GM23338 (cell line): ENCODE measurements around the gene ZNF366. TPM values are rescaled to one million over a fixed set of nuclear protein-coding genes. Genes with fewer than 3 reads are reported as not detected.

Experiments used
- ATAC-seq: fragments of 200-7000 bp; cut with Tn5 transposase; 3 replicates; pipeline ENCODE4 v1.9.1; 2020
- DNase-seq: peaks from one replicate; pipeline ENCODE4 v3.0.0-alpha.2; 2015; ENCODE audit warnings: low spot score
- H2AFZ ChIP-seq: fragments of 200-600 bp; sonication (generic); 2 replicates; pipeline ENCODE4 v1.8.0; 2016; ENCODE audit warnings: antibody characterized with exemption, mild to moderate bottlenecking, moderate library complexity
- H3F3A ChIP-seq: fragments of 200-600 bp; sonication (generic); replicated peaks from 2 replicates; pipeline ENCODE4 v1.8.0; 2017; ENCODE audit warnings: antibody characterized with exemption, mixed run types, low read depth
- H3K27ac ChIP-seq: fragments of 200-600 bp; sonication (generic); 2 replicates; pipeline ENCODE4 v1.6.1; 2016; ENCODE audit warnings: low read depth
- H3K27me3 ChIP-seq: fragments of 200-600 bp; sonication (generic); 2 replicates; pipeline ENCODE4 v1.8.0; 2016; ENCODE audit warnings: mild to moderate bottlenecking, mixed run types, moderate library complexity; ENCODE audit not compliant: insufficient read depth
- H3K36me3 ChIP-seq: fragments of 200-600 bp; sonication (generic); 2 replicates; pipeline ENCODE4 v1.8.0; 2016; ENCODE audit warnings: mild to moderate bottlenecking; ENCODE audit not compliant: insufficient read depth
- H3K4me1 ChIP-seq: fragments of 200-600 bp; sonication (generic); 2 replicates; pipeline ENCODE4 v1.8.0; 2016; ENCODE audit warnings: mild to moderate bottlenecking, moderate library complexity; ENCODE audit not compliant: insufficient read depth
- H3K4me2 ChIP-seq: fragments of 200-600 bp; sonication (generic); 2 replicates; pipeline ENCODE4 v1.7.1; 2017; ENCODE audit warnings: mixed run types
- H3K4me3 ChIP-seq: fragments of 200-600 bp; sonication (generic); 2 replicates; pipeline ENCODE4 v1.6.1; 2016; ENCODE audit warnings: mixed run types
- H3K79me2 ChIP-seq: fragments of 200-600 bp; sonication (generic); replicated peaks from 2 replicates; pipeline ENCODE4 v1.8.0; 2017; ENCODE audit warnings: mild to moderate bottlenecking; ENCODE audit not compliant: insufficient read depth
- H3K9me2 ChIP-seq: fragments of 200-600 bp; sonication (generic); 2 replicates; pipeline ENCODE4 v1.8.0; 2017; ENCODE audit not compliant: insufficient read depth
- H4K20me1 ChIP-seq: fragments of 200-600 bp; sonication (generic); replicated peaks from 2 replicates; pipeline ENCODE4 v1.8.0; 2017; ENCODE audit warnings: mild to moderate bottlenecking; ENCODE audit not compliant: insufficient read depth
- H3K27ac Mint-ChIP-seq: 2 replicates; pipeline ENCODE4 v1.8.0; 2020; ENCODE audit warnings: inconsistent platforms, mild to moderate bottlenecking, moderate library complexity, mixed read lengths
- H3K27me3 Mint-ChIP-seq: 3 replicates; pipeline ENCODE4 v1.8.0; 2022; ENCODE audit warnings: low read depth, mild to moderate bottlenecking, moderate library complexity, mixed read lengths, inconsistent platforms; ENCODE audit not compliant: insufficient read depth, poor library complexity
- H3K36me3 Mint-ChIP-seq: 3 replicates; pipeline ENCODE4 v1.8.0; 2021; ENCODE audit warnings: low read depth, mild to moderate bottlenecking, inconsistent platforms, moderate library complexity, mixed read lengths
- H3K4me1 Mint-ChIP-seq: 3 replicates; pipeline ENCODE4 v1.8.0; 2020; ENCODE audit warnings: mild to moderate bottlenecking, inconsistent platforms, mixed read lengths
- H3K4me3 Mint-ChIP-seq: 3 replicates; pipeline ENCODE4 v1.8.0; 2021; ENCODE audit warnings: moderate library complexity, mild to moderate bottlenecking, inconsistent platforms, mixed read lengths
- H3K9me3 Mint-ChIP-seq: 3 replicates; pipeline ENCODE4 v1.8.0; 2020; ENCODE audit warnings: moderate library complexity, mild to moderate bottlenecking, inconsistent platforms, mixed read lengths
- CREB1 ChIP-seq: fragments of 250-450 bp; sonication (Bioruptor Pico); IDR thresholded peaks from 2 replicates; pipeline ENCODE4 v1.5.0; 2020; ENCODE audit warnings: low read depth, mild to moderate bottlenecking, moderate library complexity
- NANOG ChIP-seq: IDR thresholded peaks from 2 replicates; pipeline ENCODE4 v1.6.1; 2016; ENCODE audit warnings: antibody characterized with exemption, borderline replicate concordance
- POLR2AphosphoS5 ChIP-seq: IDR thresholded peaks from 2 replicates; pipeline ENCODE4 v1.6.1; 2016; ENCODE audit warnings: antibody characterized with exemption, low read depth
- STAT1 ChIP-seq: IDR thresholded peaks from one replicate; pipeline ENCODE4 v1.6.1; 2016; ENCODE audit warnings: antibody characterized with exemption; ENCODE audit not compliant: unreplicated experiment
- ZNF114 ChIP-seq: fragments of 250-450 bp; sonication (Bioruptor Pico); IDR thresholded peaks from 2 replicates; pipeline ENCODE4 v1.5.0; 2020; ENCODE audit warnings: mild to moderate bottlenecking, moderate library complexity
- ZNF331 ChIP-seq: fragments of 250-450 bp; sonication (Bioruptor Pico); IDR thresholded peaks from 2 replicates; pipeline ENCODE4 v1.5.0; 2020; ENCODE audit warnings: low read depth, mild to moderate bottlenecking, moderate library complexity
- polyA plus RNA-seq: library from polyadenylated mRNA; unstranded; fragments of >200 nt; fragmentation: Nextera tagmentation; extraction: Ambion mirVana; gene quantifications from 2 replicates; pipeline ENCODE4 v1.2.1, GENCODE V29; 2016
- total RNA-seq: library from RNA; depleted of rRNA; stranded (reverse); fragments of >200 nt; shearing (Covaris generic); gene quantifications from 2 replicates; pipeline ENCODE4 v1.2.3, GENCODE V29; 2014
- TF ChIP-seq, protein P1 (sequence below), 2 experiments: fragments of 200-600 bp in 1 of 2; sonication (generic) in 1 of 2; conservative IDR thresholded peaks; 2 replicates each; pipeline versions ENCODE4 v1.5.1 to v1.6.1; 2016 to 2017; ENCODE audit warnings: antibody characterized with exemption in 2 of 2, low read depth in 2 of 2, mild to moderate bottlenecking in 2 of 2, moderate library complexity in 1 of 2
- TF ChIP-seq, protein P2 (sequence below): IDR thresholded peaks from 2 replicates; pipeline ENCODE4 v1.6.1; 2016; ENCODE audit warnings: antibody characterized with exemption

Gene ZNF366
- total and polyA plus RNA-seq, 2 experiments from 2014 or later = not detected

DNA sequence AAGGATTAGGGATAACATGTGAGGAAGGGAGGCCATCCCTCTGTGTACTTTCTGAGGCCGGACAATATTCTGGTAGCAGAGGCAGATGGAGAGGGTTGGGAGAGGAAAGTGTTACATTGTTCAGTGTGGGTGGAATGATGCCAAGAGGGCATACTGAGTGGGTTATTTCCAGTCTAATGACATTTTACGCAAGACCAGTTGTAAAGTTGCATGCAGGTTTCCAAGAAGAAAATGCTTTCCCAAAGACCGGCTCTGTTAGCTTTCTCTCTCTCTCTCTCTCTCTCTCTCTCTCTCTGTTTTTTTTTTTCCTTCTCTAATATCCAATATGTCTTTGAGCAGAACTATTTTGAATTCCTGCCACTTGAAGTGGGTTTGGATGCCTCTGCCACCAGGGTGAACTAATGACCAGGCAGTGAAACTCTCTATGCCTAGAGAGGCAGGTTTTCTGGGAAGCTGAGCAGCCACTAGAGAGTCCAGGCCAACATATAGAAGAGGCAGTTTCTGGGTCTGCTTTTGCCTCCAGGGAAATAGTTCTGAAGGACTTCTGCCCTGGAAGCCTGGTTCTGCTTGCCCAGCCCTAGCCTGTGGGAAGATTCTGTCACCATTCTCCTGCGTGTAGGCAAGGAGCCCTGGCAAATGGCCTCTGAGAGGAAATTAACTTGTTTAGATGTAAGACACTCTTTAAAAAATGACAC is 24.4 kb upstream of the ZNF366 start:
- no peak overlapping the region for H2AFZ ChIP-seq
- no peaks in the 10 kb centered on the region for H3K9me3 Mint-ChIP-seq
- DNase-seq (no peak), ATAC-seq (no peak)
- no peaks in the 10 kb centered on the region for H3K27me3 Mint-ChIP-seq
- no peaks in the 10 kb centered on the region for H3K27me3 ChIP-seq
- TF ChIP-seq NANOG (no peak), ZNF331 (CRISPR knock-in tag) (no peak), CREB1 (CRISPR knock-in tag) (no peak), POLR2AphosphoS5 (no peak), ZNF114 (CRISPR knock-in tag) (no peak), STAT1 (no peak)
- TF ChIP-seq, protein P1, sequence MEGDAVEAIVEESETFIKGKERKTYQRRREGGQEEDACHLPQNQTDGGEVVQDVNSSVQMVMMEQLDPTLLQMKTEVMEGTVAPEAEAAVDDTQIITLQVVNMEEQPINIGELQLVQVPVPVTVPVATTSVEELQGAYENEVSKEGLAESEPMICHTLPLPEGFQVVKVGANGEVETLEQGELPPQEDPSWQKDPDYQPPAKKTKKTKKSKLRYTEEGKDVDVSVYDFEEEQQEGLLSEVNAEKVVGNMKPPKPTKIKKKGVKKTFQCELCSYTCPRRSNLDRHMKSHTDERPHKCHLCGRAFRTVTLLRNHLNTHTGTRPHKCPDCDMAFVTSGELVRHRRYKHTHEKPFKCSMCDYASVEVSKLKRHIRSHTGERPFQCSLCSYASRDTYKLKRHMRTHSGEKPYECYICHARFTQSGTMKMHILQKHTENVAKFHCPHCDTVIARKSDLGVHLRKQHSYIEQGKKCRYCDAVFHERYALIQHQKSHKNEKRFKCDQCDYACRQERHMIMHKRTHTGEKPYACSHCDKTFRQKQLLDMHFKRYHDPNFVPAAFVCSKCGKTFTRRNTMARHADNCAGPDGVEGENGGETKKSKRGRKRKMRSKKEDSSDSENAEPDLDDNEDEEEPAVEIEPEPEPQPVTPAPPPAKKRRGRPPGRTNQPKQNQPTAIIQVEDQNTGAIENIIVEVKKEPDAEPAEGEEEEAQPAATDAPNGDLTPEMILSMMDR (conservative IDR thresholded peaks at IDR 0.05; ENCODE audit: low read depth in 2 of 2) = no peak
- TF ChIP-seq, protein P2, sequence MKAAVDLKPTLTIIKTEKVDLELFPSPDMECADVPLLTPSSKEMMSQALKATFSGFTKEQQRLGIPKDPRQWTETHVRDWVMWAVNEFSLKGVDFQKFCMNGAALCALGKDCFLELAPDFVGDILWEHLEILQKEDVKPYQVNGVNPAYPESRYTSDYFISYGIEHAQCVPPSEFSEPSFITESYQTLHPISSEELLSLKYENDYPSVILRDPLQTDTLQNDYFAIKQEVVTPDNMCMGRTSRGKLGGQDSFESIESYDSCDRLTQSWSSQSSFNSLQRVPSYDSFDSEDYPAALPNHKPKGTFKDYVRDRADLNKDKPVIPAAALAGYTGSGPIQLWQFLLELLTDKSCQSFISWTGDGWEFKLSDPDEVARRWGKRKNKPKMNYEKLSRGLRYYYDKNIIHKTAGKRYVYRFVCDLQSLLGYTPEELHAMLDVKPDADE = no peak
- no peak overlapping the region for H3K4me2 ChIP-seq
- H3K79me2 ChIP-seq = no peaks in the 10 kb centered on the region
- H3K4me3 Mint-ChIP-seq = no peak overlapping the region
- H3K4me3 ChIP-seq = no peak overlapping the region
- peaks cover 3% of the 10 kb centered on the region for H3K4me1 ChIP-seq
- H4K20me1 ChIP-seq = no peaks in the 10 kb centered on the region
- no peaks in the 10 kb centered on the region for H3K36me3 ChIP-seq
- no peak overlapping the region for H3K27ac Mint-ChIP-seq
- peaks cover 11% of the 10 kb centered on the region for H3K4me1 Mint-ChIP-seq
- no peaks in the 10 kb centered on the region for H3K9me2 ChIP-seq
- H3K36me3 Mint-ChIP-seq = no peaks in the 10 kb centered on the region
- no peak overlapping the region for H3K27ac ChIP-seq
- no peaks in the 10 kb centered on the region for H3F3A ChIP-seq

DNA sequence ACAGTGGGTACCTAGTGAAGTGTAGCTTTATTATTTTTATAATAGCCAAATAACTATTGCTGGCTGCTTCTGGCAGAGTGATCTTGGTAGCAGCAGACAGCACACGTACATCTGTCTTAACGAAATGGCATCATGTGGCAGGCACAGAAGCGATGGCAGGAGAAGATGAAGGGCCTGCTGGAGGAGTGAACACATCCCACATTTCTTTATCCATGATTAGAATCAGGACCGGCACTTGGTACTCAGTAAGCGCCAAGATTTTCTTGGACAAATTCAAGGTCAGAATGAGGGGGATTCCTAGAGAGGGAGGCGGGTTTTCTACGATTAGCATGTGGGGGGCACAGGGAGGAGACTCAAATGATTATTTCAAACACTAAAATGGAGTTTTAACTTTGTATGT is 23.0 kb upstream of the ZNF366 start:
- no peaks in the 10 kb centered on the region for H3K27me3 Mint-ChIP-seq
- H3K4me3 Mint-ChIP-seq = no peak overlapping the region
- H3K36me3 Mint-ChIP-seq = no peaks in the 10 kb centered on the region
- TF ChIP-seq POLR2AphosphoS5 = no peak
- Histone ChIP-seq H3K79me2 (no peaks in the 10 kb centered on the region), H3K4me3 (no peak overlapping the region), H3K27me3 (no peaks in the 10 kb centered on the region), H4K20me1 (no peaks in the 10 kb centered on the region), H3K36me3 (no peaks in the 10 kb centered on the region), H3K4me2 (no peak overlapping the region), H3K27ac (no peak overlapping the region), H2AFZ (no peak overlapping the region), H3K9me2 (no peaks in the 10 kb centered on the region), H3K4me1 (no peaks in the 10 kb centered on the region), H3F3A (no peaks in the 10 kb centered on the region)
- DNase-seq (no peak), ATAC-seq (no peak)
- peaks cover 8% of the 10 kb centered on the region for H3K4me1 Mint-ChIP-seq
- no peak overlapping the region for H3K27ac Mint-ChIP-seq
- no peaks in the 10 kb centered on the region for H3K9me3 Mint-ChIP-seq
